ENCODE results near the gene CWC27.

The CWC27 gene

GRCh38 chr5:64759960-64760660 lies 8.6 kb upstream of the CWC27 start:
- Histone ChIP-seq H3K79me2 (ENCODE audit: insufficient read depth, low read length) (peaks cover 85% of the 10 kb centered on the region), H3K9me3 (ENCODE audit: insufficient read depth, low read length, severe bottlenecking) (no peaks in the 10 kb centered on the region), H3K4me3 (ENCODE audit: low read depth in 1 of 2, low read length in 2 of 2) (no peak overlapping the region), H4K20me1 (ENCODE audit: insufficient read depth, low read length) (peaks cover 14% of the 10 kb centered on the region; the same call in 1 of the 2 replicates), H3K9ac (ENCODE audit: low read depth, low read length) (no peak overlapping the region), H3K27ac (ENCODE audit: low read length) (no peak overlapping the region), H3K4me2 (ENCODE audit: insufficient read depth, low read length) (no peak overlapping the region), H3K36me3 (ENCODE audit: insufficient read depth, low read length) (peaks cover 20% of the 10 kb centered on the region; the same call in 1 of the 2 replicates), H2AFZ (ENCODE audit: low read depth, low read length) (no peak overlapping the region), H3K4me1 (ENCODE audit: insufficient read depth, low read length) (0 out of 2 replicates have a peak, but pooled peaks cover under 1% of the 10 kb centered on the region), H3K27me3 (ENCODE audit: insufficient read depth, low read length, poor library complexity) (no peaks in the 10 kb centered on the region)
- TF ChIP-seq CTCF (IDR thresholded peaks at IDR 0.05; ENCODE audit: borderline replicate concordance, extremely low read depth, low read length, poor library complexity, severe bottlenecking) (no peak), EZH2 (IDR thresholded peaks at IDR 0.05; ENCODE audit: borderline replicate concordance, low read depth, low read length, severe bottlenecking) (no peak)
- no peak for ATAC-seq (ENCODE audit: insufficient read depth, low read depth)
- no peak for DNase-seq

- H3K4me3 ChIP-seq (ENCODE audit: low read depth in 1 of 2, low read length in 2 of 2), result no peak overlapping the region
- peaks cover 12% of the 10 kb centered on the region; the same call in 1 of the 2 replicates for H4K20me1 ChIP-seq (ENCODE audit: insufficient read depth, low read length)
- no peak overlapping the region for H3K4me2 ChIP-seq (ENCODE audit: insufficient read depth, low read length)
- H3K27ac ChIP-seq (ENCODE audit: low read length), result no peak overlapping the region
- ATAC-seq (ENCODE audit: insufficient read depth, low read depth) (no peak), DNase-seq (no peak)
- H2AFZ ChIP-seq (ENCODE audit: low read depth, low read length), result no peak overlapping the region
- H3K4me1 ChIP-seq (ENCODE audit: insufficient read depth, low read length), result peaks cover 26% of the 10 kb centered on the region
- H3K27me3 ChIP-seq (ENCODE audit: insufficient read depth, low read length, poor library complexity), result no peaks in the 10 kb centered on the region
- H3K9me3 ChIP-seq (ENCODE audit: insufficient read depth, low read length, severe bottlenecking), result no peaks in the 10 kb centered on the region
- H3K79me2 ChIP-seq (ENCODE audit: insufficient read depth, low read length), result peaks cover 95% of the 10 kb centered on the region
- H3K36me3 ChIP-seq (ENCODE audit: insufficient read depth, low read length), result peaks cover 33% of the 10 kb centered on the region
- no peak overlapping the region for H3K9ac ChIP-seq (ENCODE audit: low read depth, low read length)
- TF ChIP-seq EZH2 (IDR thresholded peaks at IDR 0.05; ENCODE audit: borderline replicate concordance, low read depth, low read length, severe bottlenecking) (no peak), CTCF (IDR thresholded peaks at IDR 0.05; ENCODE audit: borderline replicate concordance, extremely low read depth, low read length, poor library complexity, severe bottlenecking) (no peak)
Observed at GRCh38 chr5:64763948-64764503, 4.7 kb upstream of the CWC27 start.

- no peak for TF ChIP-seq CTCF (IDR thresholded peaks at IDR 0.05; ENCODE audit: borderline replicate concordance, extremely low read depth, low read length, poor library complexity, severe bottlenecking)
- peaks cover 95% of the 10 kb centered on the region for H3K79me2 ChIP-seq (ENCODE audit: insufficient read depth, low read length)
- H3K27ac ChIP-seq (ENCODE audit: low read length), result no peak overlapping the region
- no peak overlapping the region for H3K4me3 ChIP-seq (ENCODE audit: low read depth in 1 of 2, low read length in 2 of 2)
- peaks cover 12% of the 10 kb centered on the region; the same call in 1 of the 2 replicates for H4K20me1 ChIP-seq (ENCODE audit: insufficient read depth, low read length)
- no peak for DNase-seq
- no peaks in the 10 kb centered on the region for H3K9me3 ChIP-seq (ENCODE audit: insufficient read depth, low read length, severe bottlenecking)
- ATAC-seq (ENCODE audit: insufficient read depth, low read depth), result no peak
- H2AFZ ChIP-seq (ENCODE audit: low read depth, low read length), result no peak overlapping the region
- H3K27me3 ChIP-seq (ENCODE audit: insufficient read depth, low read length, poor library complexity), result no peaks in the 10 kb centered on the region
- peak overlapping the region; percentile 87; the same call in 1 of the 2 replicates for H3K4me2 ChIP-seq (ENCODE audit: insufficient read depth, low read length)
- H3K4me1 ChIP-seq (ENCODE audit: insufficient read depth, low read length), result peaks cover 43% of the 10 kb centered on the region
- H3K36me3 ChIP-seq (ENCODE audit: insufficient read depth, low read length), result peaks cover 30% of the 10 kb centered on the region
- H3K9ac ChIP-seq (ENCODE audit: low read depth, low read length), result no peak overlapping the region
Observed at GRCh38 chr5:64765804-64766504, 2.8 kb upstream of the CWC27 start.

Data from DND-41 (cell line).